HFF-Myc (cell line): Measurements from ENCODE around the gene KLF1.

Source experiments
- DNase-seq: peaks from one replicate; pipeline ENCODE4 v3.0.0-alpha.2; 2011; ENCODE audit warnings: low read depth; ENCODE audit errors: extremely low read depth
- H3K4me3 ChIP-seq: replicated peaks from 2 replicates; pipeline ENCODE4 v1.5.1; 2011; ENCODE audit warnings: low read depth, mild to moderate bottlenecking, control low read depth, low read length
- CTCF ChIP-seq: IDR thresholded peaks from 2 replicates; pipeline ENCODE4 v1.5.1; 2012; ENCODE audit warnings: mild to moderate bottlenecking, low read depth, low read length, control low read depth; ENCODE audit errors: missing control alignments

KLF1 gene

DNA sequence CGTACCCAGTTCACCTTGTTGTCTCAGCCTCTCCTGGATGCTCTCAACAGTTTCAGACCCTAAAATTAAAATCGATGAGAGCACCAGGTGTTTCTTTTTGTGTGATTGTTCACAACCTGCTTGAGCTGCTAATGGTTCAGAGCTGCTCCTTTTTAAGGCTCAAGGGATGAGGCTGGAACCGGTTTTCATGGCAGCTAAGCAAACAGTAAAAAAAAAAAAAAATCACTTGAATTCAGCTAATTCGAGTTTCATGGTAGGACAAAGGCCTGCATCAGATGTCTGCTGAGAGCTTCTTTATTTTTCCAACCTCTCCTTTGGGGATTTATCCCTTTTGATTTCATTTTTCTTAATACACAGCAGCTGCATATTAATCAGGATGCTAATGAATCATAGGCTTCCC, 25.6 kb upstream of the KLF1 start:
- TF ChIP-seq CTCF = no peak
- no peak for DNase-seq
- H3K4me3 ChIP-seq = no peak overlapping the region

- no peak for DNase-seq
- no peak for TF ChIP-seq CTCF
- H3K4me3 ChIP-seq = no peak overlapping the region
Measured at GRCh38 chr19:12907166-12907565, 20.2 kb upstream of the KLF1 start.

DNA sequence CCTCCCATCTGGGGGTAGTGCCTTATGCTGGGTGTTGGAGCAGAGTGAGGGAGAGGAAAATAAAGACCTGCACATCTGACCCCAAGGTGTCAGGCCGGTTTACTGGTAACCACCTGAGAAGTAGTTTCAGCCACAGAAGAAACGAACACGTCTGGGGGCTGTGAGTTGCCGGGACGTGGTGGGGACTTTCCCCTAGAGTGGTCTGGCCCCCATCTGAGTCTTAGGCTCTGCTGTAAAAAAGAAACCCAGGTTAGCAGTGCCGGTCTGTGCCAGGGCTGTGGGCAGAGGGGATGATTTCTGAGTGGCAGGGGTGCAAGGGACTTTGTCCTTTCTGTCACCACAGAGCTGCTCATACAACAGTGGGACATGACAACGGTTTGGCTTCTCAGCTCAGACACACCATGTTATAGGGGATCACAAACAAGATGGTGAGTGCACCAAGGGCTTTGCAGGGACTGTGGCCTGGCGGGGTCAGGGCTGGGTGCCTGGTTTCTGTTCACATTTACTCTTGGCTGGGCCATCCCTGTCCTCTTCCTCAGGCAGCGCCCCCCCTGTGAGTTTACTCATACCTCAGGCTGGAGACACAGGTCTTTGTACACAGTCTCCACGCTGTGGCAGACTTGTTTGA, 13.0 kb upstream of the KLF1 start:
- TF ChIP-seq CTCF = no peak
- no peak for DNase-seq
- no peak overlapping the region for H3K4me3 ChIP-seq

GRCh38 chr19:12896460-12896859, 9.5 kb upstream of the KLF1 start:
- no peak overlapping the region for H3K4me3 ChIP-seq
- no peak for DNase-seq
- TF ChIP-seq CTCF = no peak

GRCh38 chr19:12893582-12893981, 6.6 kb upstream of the KLF1 start:
- H3K4me3 ChIP-seq = no peak overlapping the region
- no peak for TF ChIP-seq CTCF
- DNase-seq = no peak

GRCh38 chr19:12891553-12892021, 4.6 kb upstream of the KLF1 start:
- no peak for TF ChIP-seq CTCF
- DNase-seq = no peak
- H3K4me3 ChIP-seq = peak overlapping the region; percentile 78
